HK-2 (cell line): Measurements from ENCODE around the gene MAD1L1.
"Not testable (repeated sequence)": the region's sequence is repeated elsewhere in the genome, so short reads cannot be mapped to it uniquely, and the experiment has no call there.

Experiments
- DNase-seq: peaks from one replicate; pipeline ENCODE4 v3.0.0-alpha.2; 2018; ENCODE audit not compliant: unreplicated experiment

Gene MAD1L1

GRCh38 chr7:1987591-1988532 is 244.9 kb downstream of the MAD1L1 start:
- no peak for DNase-seq

- no peak for DNase-seq
These were observed 245.6 kb downstream of the MAD1L1 start for GRCh38 chr7:1987084-1987535.

- DNase-seq = no peak
These were observed 246.2 kb downstream of the MAD1L1 start for GRCh38 chr7:1986366-1987083.

GRCh38 chr7:1985936-1986335 is 246.8 kb downstream of the MAD1L1 start:
- no peak for DNase-seq

- DNase-seq = no peak
These were observed 247.7 kb downstream of the MAD1L1 start for GRCh38 chr7:1985042-1985441.

- no peak for DNase-seq
These were observed 250.9 kb downstream of the MAD1L1 start for GRCh38 chr7:1981878-1982230.

- no peak for DNase-seq
These were observed 251.4 kb downstream of the MAD1L1 start for GRCh38 chr7:1981201-1981877.

GRCh38 chr7:1979591-1980560 is 252.9 kb downstream of the MAD1L1 start:
- DNase-seq = no peak

GRCh38 chr7:1978656-1979590 is 253.8 kb downstream of the MAD1L1 start:
- DNase-seq = no peak

GRCh38 chr7:1977876-1978441 is 254.8 kb downstream of the MAD1L1 start:
- DNase-seq = no peak

GRCh38 chr7:1977059-1977875 is 255.5 kb downstream of the MAD1L1 start:
- DNase-seq = no peak

GRCh38 chr7:1976521-1976920 is 256.2 kb downstream of the MAD1L1 start:
- DNase-seq = not testable (repeated sequence)

GRCh38 chr7:1975581-1975980 is 257.2 kb downstream of the MAD1L1 start:
- DNase-seq = no peak

- DNase-seq = no peak
These were observed 257.6 kb downstream of the MAD1L1 start for GRCh38 chr7:1975179-1975578.

GRCh38 chr7:1974290-1975101 is 258.2 kb downstream of the MAD1L1 start:
- no peak for DNase-seq

- DNase-seq = no peak
These were observed 259.2 kb downstream of the MAD1L1 start for GRCh38 chr7:1973321-1974251.

GRCh38 chr7:1972744-1973143 is 260.0 kb downstream of the MAD1L1 start:
- no peak for DNase-seq
